Duodenal mucosa (tissue), 2 donors: Measurements from ENCODE around the gene SIGLEC12.
"Not testable (repeated sequence)": the region's sequence is repeated elsewhere in the genome, so short reads cannot be mapped to it uniquely, and the experiment has no call there.

Source experiments
- H3K27ac ChIP-seq: one replicate; pipeline ENCODE4 v1.7.0; 2013; ENCODE audit warnings: low read depth, low read length
- H3K27me3 ChIP-seq, 2 donors: one replicate each; pipeline ENCODE4 v1.7.0; 2013; ENCODE audit warnings: low read length in 2 of 2, control low read depth in 1 of 2; ENCODE audit not compliant: insufficient read depth in 2 of 2, control insufficient read depth in 1 of 2
- H3K36me3 ChIP-seq, 2 donors: one replicate each; pipeline ENCODE4 v1.7.0; 2013; ENCODE audit warnings: low read length in 2 of 2, control low read depth in 1 of 2; ENCODE audit not compliant: insufficient read depth in 2 of 2, control insufficient read depth in 1 of 2
- H3K4me1 ChIP-seq, 2 donors: one replicate each; pipeline ENCODE4 v1.7.0; 2013; ENCODE audit warnings: low read length in 2 of 2, control low read depth in 1 of 2; ENCODE audit not compliant: insufficient read depth in 2 of 2, control insufficient read depth in 1 of 2
- H3K4me3 ChIP-seq, 2 donors: one replicate each; pipeline ENCODE4 v1.7.0; 2013; ENCODE audit warnings: low read length in 2 of 2, low read depth in 1 of 2
- H3K9ac ChIP-seq, 2 donors: one replicate each; pipeline ENCODE4 v1.7.0; 2013; ENCODE audit warnings: low read length in 2 of 2, low read depth in 1 of 2
- H3K9me3 ChIP-seq, 2 donors: one replicate each; pipeline ENCODE4 v1.7.0; 2013; ENCODE audit warnings: low read length in 2 of 2, control low read depth in 1 of 2; ENCODE audit not compliant: control insufficient read depth in 1 of 2

Gene SIGLEC12

GRCh38 chr19:51505904-51506303 is 4.3 kb upstream of the SIGLEC12 start:
- Histone ChIP-seq H3K9ac (no peak overlapping the region), H3K27me3 (no peaks in the 10 kb centered on the region), H3K4me1 (peaks cover 16 to 19% of the 10 kb centered on the region in 2 donors), H3K27ac (no peak overlapping the region), H3K4me3 (no peak overlapping the region), H3K9me3 (no peaks in the 10 kb centered on the region), H3K36me3 (no peaks in the 10 kb centered on the region)

GRCh38 chr19:51503896-51504295 is 2.3 kb upstream of the SIGLEC12 start:
- Histone ChIP-seq H3K36me3 (no peaks in the 10 kb centered on the region), H3K27me3 (no peaks in the 10 kb centered on the region), H3K9me3 (no peaks in the 10 kb centered on the region), H3K9ac (no peak overlapping the region), H3K4me1 (peaks cover 16 to 19% of the 10 kb centered on the region in 2 donors), H3K4me3 (no peak overlapping the region), H3K27ac (no peak overlapping the region)

GRCh38 chr19:51503286-51503817 is 1.8 kb upstream of the SIGLEC12 start:
- H3K4me1 ChIP-seq, result peaks cover 14 to 18% of the 10 kb centered on the region in 2 donors
- no peak overlapping the region for H3K4me3 ChIP-seq
- H3K36me3 ChIP-seq, result no peaks in the 10 kb centered on the region
- H3K27me3 ChIP-seq, result no peaks in the 10 kb centered on the region
- H3K27ac ChIP-seq, result no peak overlapping the region
- H3K9me3 ChIP-seq, result no peaks in the 10 kb centered on the region
- no peak overlapping the region for H3K9ac ChIP-seq

GRCh38 chr19:51500931-51501330 is 669 bp downstream of the SIGLEC12 start:
- not testable (repeated sequence) for H3K4me3 ChIP-seq

GRCh38 chr19:51497666-51498065 is 3.9 kb downstream of the SIGLEC12 start:
- no peak overlapping the region for H3K9ac ChIP-seq
- no peaks in the 10 kb centered on the region for H3K9me3 ChIP-seq
- no peaks in the 10 kb centered on the region for H3K27me3 ChIP-seq
- no peaks in the 10 kb centered on the region for H3K36me3 ChIP-seq
- no peak overlapping the region for H3K27ac ChIP-seq
- no peaks in the 10 kb centered on the region for H3K4me1 ChIP-seq
- H3K4me3 ChIP-seq, result no peak overlapping the region

More at GRCh38 chr19:51500931-51501330, 669 bp downstream of the SIGLEC12 start:
- H3K27ac ChIP-seq, H3K36me3 ChIP-seq, H3K4me1 ChIP-seq, H3K27me3 ChIP-seq, H3K9me3 ChIP-seq, H3K9ac ChIP-seq: not testable (repeated sequence)

- H3K27me3 ChIP-seq, result no peaks in the 10 kb centered on the region
- no peaks in the 10 kb centered on the region for H3K36me3 ChIP-seq
- H3K27ac ChIP-seq, result no peak overlapping the region
- H3K9me3 ChIP-seq, result no peaks in the 10 kb centered on the region
- no peak overlapping the region for H3K4me3 ChIP-seq
- H3K4me1 ChIP-seq, result no peaks in the 10 kb centered on the region
- no peak overlapping the region for H3K9ac ChIP-seq
Observed at GRCh38 chr19:51493776-51494175, 7.8 kb downstream of the SIGLEC12 start.

GRCh38 chr19:51491586-51491985 is 10.0 kb downstream of the SIGLEC12 start:
- no peaks in the 10 kb centered on the region for H3K36me3 ChIP-seq
- H3K9me3 ChIP-seq, result no peaks in the 10 kb centered on the region
- H3K27me3 ChIP-seq, result no peaks in the 10 kb centered on the region
- no peak overlapping the region for H3K4me3 ChIP-seq
- no peak overlapping the region for H3K27ac ChIP-seq
- H3K4me1 ChIP-seq, result no peaks in the 10 kb centered on the region
- no peak overlapping the region for H3K9ac ChIP-seq

GRCh38 chr19:51490676-51491075 is 10.9 kb downstream of the SIGLEC12 start:
- H3K9me3 ChIP-seq, result no peaks in the 10 kb centered on the region
- no peak overlapping the region for H3K4me3 ChIP-seq
- no peak overlapping the region for H3K9ac ChIP-seq
- no peak overlapping the region for H3K27ac ChIP-seq
- peaks cover 0 to 4% of the 10 kb centered on the region in 2 donors for H3K36me3 ChIP-seq
- no peaks in the 10 kb centered on the region for H3K27me3 ChIP-seq
- H3K4me1 ChIP-seq, result no peaks in the 10 kb centered on the region

GRCh38 chr19:51489113-51489512 is 12.5 kb downstream of the SIGLEC12 start:
- H3K36me3 ChIP-seq, result peaks cover 0 to 13% of the 10 kb centered on the region in 2 donors
- H3K27me3 ChIP-seq, result no peaks in the 10 kb centered on the region
- no peak overlapping the region for H3K4me3 ChIP-seq
- H3K27ac ChIP-seq, result no peak overlapping the region
- no peaks in the 10 kb centered on the region for H3K4me1 ChIP-seq
- H3K9ac ChIP-seq, result no peak overlapping the region
- H3K9me3 ChIP-seq, result no peaks in the 10 kb centered on the region

GRCh38 chr19:51488491-51488890 is 13.1 kb downstream of the SIGLEC12 start:
- Histone ChIP-seq H3K36me3 (peaks cover 0 to 19% of the 10 kb centered on the region in 2 donors), H3K9me3 (no peaks in the 10 kb centered on the region), H3K27ac (no peak overlapping the region), H3K27me3 (no peaks in the 10 kb centered on the region), H3K9ac (no peak overlapping the region), H3K4me1 (no peaks in the 10 kb centered on the region), H3K4me3 (no peak overlapping the region)
